ENCODE measurements around the gene IDS.
A peak's percentile ranks its signal among the peaks of the same experiment; 100 is the strongest.
"Not testable (repeated sequence)": the region's sequence is repeated elsewhere in the genome, so short reads cannot be mapped to it uniquely, and the experiment has no call there.

IDS gene

GRCh38 chrX:149528381-149528780, 23.3 kb upstream of the IDS start:
- DNase-seq (ENCODE audit: low spot score) = no peak

GRCh38 chrX:149527705-149528104, 22.6 kb upstream of the IDS start:
- DNase-seq (ENCODE audit: low spot score) = peak; percentile 35

- not testable (repeated sequence) for DNase-seq (ENCODE audit: low spot score)
Observed at GRCh38 chrX:149526318-149527033, 21.4 kb upstream of the IDS start.

DNA sequence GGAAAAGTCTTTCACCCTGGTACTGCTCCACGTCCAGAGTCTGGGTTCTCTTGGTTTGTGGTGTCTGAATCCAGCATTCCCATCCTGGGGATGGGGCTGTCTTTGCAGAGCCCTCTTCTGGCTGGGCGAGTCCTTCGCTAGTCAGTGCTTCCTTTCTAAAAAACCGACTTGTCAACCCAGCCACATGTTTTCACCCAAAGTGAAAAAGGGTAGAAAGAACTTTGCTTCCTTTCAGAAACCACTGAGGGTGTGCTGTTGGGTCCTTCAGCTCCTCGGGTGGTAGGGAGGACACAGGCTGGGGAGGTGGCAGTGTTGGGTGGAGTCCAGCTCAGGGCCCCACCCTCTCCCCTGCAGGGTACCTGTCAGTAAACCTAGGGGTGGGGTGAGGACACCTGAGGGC, 20.8 kb upstream of the IDS start:
- not testable (repeated sequence) for DNase-seq (ENCODE audit: low spot score)

GRCh38 chrX:149525389-149525788, 20.3 kb upstream of the IDS start:
- DNase-seq (ENCODE audit: low spot score) = peak; percentile 55

DNA sequence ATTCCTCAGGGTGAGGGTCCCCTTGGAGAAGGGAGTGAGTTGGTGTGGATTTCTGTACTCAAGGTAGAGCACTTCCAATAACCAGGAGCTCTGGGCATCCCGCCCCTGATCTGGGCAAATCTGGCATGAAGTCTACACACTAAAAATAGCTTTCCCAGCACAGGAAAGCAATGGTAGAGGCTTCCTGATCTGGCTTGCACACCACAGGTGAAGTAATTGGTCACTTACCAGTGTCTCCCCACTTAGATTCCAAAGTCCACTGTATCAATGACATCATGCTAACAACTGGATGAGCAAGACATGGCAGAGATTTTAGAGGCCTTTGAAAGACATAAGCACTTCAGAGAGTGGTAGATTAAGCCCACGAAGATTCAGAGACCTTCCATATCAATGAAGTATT, 17.8 kb upstream of the IDS start:
- DNase-seq (ENCODE audit: low spot score) = no peak

GRCh38 chrX:149521438-149521837, 16.3 kb upstream of the IDS start:
- DNase-seq (ENCODE audit: low spot score) = peak; percentile 48

- not testable (repeated sequence) for DNase-seq (ENCODE audit: low spot score)
Observed at GRCh38 chrX:149520636-149521277, 15.7 kb upstream of the IDS start.

DNA sequence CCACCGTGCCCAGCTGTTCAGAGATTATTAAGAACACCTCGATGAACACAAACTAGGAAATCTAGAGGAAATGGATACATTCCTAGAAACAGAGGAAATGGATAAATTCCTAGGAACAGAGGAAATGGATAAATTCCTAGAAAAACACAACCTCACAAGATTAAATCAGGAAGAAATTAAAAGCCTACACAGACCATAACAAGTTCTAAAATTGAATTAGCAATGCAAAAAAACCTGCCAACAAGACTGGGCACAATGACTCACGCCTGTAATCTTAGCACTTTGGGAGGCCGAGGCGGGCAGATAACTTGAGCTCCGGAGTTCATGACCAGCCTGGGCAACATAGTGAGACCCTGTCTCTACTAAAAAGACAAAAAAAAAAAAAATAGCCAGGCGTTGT, 13.1 kb upstream of the IDS start:
- no peak for DNase-seq (ENCODE audit: low spot score)

DNA sequence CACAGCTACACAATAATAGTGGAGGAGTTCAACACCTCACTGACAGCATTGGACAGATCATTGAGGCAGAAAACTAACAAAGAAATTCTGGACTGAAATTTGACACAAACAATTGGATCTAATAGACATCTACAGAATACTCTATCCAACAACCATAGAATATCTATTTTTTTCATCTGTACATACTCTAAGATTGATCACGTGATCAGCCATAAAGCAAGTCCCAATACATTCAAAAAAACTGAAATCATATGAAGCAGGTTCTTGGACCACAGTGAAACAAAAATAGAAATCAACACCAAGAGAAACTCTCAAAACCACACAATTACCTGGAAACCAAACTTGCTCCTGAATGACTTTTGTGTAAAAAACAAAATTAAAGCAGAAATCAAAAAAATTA, 12.2 kb upstream of the IDS start:
- DNase-seq (ENCODE audit: low spot score) = no peak

DNA sequence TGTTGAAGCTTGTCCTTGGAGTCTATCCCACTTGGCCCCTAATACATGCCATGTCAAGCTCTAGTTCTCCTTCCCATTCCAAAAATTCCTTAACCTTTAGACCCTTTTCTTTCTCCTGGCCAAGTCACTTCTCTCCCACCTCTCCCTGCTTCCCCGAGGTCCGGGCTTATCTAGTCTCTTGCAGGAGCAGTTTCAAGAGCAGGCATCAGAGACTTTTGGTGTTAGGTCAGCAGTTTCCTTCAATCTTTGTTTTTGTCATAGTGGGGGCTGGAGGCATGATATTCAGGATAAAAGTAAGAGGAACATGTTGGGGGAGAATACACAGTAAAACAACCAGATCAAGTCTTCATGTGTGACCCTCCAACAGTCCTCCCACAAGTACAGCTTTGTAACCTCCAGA, 11.5 kb upstream of the IDS start:
- DNase-seq (ENCODE audit: low spot score) = no peak

DNA sequence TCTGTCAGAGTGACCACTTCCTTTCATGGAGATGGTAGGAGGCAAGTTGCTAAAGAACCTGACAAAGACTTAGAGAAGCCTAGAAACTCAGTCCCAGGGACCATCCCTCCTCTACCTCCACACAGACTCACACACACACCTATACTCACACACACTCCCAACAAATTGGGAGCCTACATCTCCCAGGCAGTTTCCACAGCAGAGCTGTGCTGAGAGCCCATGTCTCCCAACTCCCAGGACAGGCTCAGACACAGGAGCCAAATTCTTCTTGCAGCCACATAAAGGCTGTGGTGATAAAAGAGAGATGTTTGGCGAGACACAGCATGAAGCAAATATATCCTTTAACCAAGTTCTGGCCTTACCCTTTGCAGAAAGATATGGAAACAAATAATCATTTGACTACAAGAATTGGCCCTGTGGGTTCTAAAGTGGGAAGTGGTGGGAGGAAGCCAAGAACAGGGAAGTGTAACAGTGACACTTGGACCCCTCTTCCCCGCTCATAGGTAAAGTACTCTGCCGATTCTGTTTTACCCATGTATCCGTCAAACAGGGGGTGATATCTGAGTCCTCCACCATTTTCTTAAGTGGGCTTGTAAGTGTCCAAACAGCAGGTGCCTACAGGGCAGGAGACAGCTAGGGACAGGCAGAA, 11.0 kb upstream of the IDS start:
- no peak for DNase-seq (ENCODE audit: low spot score)

GRCh38 chrX:149513825-149514428, 8.8 kb upstream of the IDS start:
- no peak for DNase-seq (ENCODE audit: low spot score)

DNA sequence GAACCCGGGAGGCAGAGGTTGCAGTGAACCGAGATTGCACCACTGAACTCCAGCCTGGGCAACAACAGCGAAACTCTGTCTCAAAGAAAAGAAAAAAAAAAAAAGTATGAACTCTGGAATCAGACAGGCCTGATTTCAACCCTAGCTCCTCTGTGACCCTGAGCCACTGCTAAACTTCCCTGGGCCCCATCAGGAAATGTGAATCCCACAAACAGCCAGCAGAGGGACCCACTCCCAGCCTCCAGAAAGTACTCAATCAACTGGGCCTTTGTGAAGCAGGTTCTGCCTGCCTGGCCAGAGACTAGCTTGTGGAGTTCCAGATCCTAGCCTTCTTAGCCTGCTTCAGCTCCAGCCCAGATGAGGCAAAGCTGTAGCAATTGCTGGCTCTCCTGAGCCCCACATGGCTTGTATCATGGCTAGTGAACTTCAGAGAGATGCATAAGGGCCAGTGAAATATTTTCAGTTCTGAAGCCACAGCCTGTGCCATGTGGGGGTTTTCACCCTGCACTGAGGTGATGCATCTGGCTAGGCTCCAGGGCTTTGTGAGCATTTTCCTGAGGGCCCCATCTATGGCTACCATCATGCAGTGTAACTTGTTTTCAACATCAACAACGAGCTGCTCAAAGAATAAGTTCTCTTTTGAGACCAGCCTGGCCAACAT, 7.2 kb upstream of the IDS start:
- peak; percentile 62 for DNase-seq (ENCODE audit: low spot score)

- DNase-seq (ENCODE audit: low spot score) = no peak
Observed at GRCh38 chrX:149511081-149511480, 6.0 kb upstream of the IDS start.

- DNase-seq (ENCODE audit: low spot score) = no peak
Observed at GRCh38 chrX:149510386-149510785, 5.3 kb upstream of the IDS start.

GRCh38 chrX:149508467-149508866, 3.4 kb upstream of the IDS start:
- DNase-seq (ENCODE audit: low spot score) = no peak

DNA sequence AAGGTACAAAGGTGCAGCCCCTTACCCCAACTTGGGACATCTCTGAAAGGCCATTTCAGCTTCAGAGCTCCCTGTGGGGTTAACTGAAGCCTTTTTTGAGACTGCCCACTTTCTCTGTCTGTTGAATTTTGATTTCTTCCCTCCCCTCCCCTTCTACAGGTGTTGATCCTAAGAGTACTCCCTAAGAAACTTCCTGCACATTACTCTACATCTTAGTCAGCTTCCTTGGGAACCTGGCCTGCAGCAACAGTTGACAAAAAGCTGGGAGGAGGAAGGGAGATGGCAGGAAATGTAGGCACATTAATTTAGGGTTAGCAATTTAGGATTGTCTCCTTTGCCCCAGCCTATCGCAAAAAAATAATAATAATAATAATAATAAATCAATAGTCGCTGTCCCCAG, 1.2 kb upstream of the IDS start:
- no peak for DNase-seq (ENCODE audit: low spot score)

GRCh38 chrX:149505671-149506070, 565 bp upstream of the IDS start:
- DNase-seq (ENCODE audit: low spot score) = no peak

GRCh38 chrX:149504226-149504914, 736 bp downstream of the IDS start:
- peak; percentile 75 for DNase-seq (ENCODE audit: low spot score)

GRCh38 chrX:149503446-149503845, 1.7 kb downstream of the IDS start:
- peak; percentile 59 for DNase-seq (ENCODE audit: low spot score)

Data from SK-N-DZ (cell line).